ENCODE measurements around the gene ATXN8OS.
"Not testable (repeated sequence)": the region's sequence is repeated elsewhere in the genome, so short reads cannot be mapped to it uniquely, and the experiment has no call there.

ATXN8OS gene

DNA sequence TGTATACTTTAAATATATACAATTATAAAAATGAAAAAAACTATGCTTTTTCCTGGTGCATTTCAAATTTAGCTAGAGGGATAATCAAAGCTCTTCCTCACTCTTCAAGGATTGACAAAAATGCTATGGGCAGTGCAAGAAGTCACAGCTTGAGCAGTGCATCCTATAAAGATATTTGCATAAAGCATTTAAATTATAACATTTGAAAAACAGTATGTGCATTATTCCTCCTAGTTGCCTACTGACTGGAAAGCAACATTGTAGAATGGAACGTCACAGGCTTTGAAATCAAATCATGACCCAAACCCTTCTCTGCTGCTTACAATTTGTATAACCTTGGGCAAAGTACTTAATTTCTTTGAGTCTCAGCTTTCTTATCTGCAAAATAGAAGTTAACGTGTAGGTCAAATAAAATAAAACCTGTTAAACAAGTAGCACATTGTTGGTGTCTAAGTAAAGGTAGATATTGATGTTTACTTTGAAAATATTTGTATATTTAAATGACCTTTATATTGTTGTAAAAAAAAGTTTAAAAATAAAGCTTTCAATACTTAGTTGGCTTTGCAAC is 9.8 kb downstream of the ATXN8OS start:
- H3K79me2 ChIP-seq (ENCODE audit: insufficient read depth, low read length) = no peaks in the 10 kb centered on the region
- H3K27me3 ChIP-seq (ENCODE audit: insufficient read depth, low read length, poor library complexity, severe bottlenecking) = no peaks in the 10 kb centered on the region
- no peak for TF ChIP-seq EZH2phosphoT487 (IDR thresholded peaks at IDR 0.05; ENCODE audit: borderline replicate concordance)
- TF ChIP-seq, protein P1, sequence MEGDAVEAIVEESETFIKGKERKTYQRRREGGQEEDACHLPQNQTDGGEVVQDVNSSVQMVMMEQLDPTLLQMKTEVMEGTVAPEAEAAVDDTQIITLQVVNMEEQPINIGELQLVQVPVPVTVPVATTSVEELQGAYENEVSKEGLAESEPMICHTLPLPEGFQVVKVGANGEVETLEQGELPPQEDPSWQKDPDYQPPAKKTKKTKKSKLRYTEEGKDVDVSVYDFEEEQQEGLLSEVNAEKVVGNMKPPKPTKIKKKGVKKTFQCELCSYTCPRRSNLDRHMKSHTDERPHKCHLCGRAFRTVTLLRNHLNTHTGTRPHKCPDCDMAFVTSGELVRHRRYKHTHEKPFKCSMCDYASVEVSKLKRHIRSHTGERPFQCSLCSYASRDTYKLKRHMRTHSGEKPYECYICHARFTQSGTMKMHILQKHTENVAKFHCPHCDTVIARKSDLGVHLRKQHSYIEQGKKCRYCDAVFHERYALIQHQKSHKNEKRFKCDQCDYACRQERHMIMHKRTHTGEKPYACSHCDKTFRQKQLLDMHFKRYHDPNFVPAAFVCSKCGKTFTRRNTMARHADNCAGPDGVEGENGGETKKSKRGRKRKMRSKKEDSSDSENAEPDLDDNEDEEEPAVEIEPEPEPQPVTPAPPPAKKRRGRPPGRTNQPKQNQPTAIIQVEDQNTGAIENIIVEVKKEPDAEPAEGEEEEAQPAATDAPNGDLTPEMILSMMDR (conservative IDR thresholded peaks at IDR 0.05; ENCODE audit: low read length) = no peak
- H3K9me2 ChIP-seq (replicated peaks; ENCODE audit: low read depth, low read length) = no peaks in the 10 kb centered on the region; the same call in 1 of the 2 replicates
- H3K4me3 ChIP-seq (ENCODE audit: low read length, poor library complexity, severe bottlenecking) = no peak overlapping the region
- no peaks in the 10 kb centered on the region for H3K4me1 ChIP-seq (ENCODE audit: insufficient read depth, low read length, poor library complexity, severe bottlenecking)
- H3F3A ChIP-seq (ENCODE audit: low read depth) = no peaks in the 10 kb centered on the region
- H3K36me3 ChIP-seq (ENCODE audit: insufficient read depth, low read length) = no peaks in the 10 kb centered on the region
- H3K4me2 ChIP-seq (ENCODE audit: low read depth, low read length, poor library complexity, severe bottlenecking) = no peak overlapping the region
- no peak overlapping the region for H2AFZ ChIP-seq (ENCODE audit: low read length)
- H3K9ac ChIP-seq (ENCODE audit: low read depth, low read length, poor library complexity, severe bottlenecking) = no peak overlapping the region
- no peaks in the 10 kb centered on the region for H4K20me1 ChIP-seq (ENCODE audit: insufficient read depth, low read length, poor library complexity, severe bottlenecking)
- no peaks in the 10 kb centered on the region for H3K9me3 ChIP-seq (ENCODE audit: insufficient read depth, low read depth, low read length)

DNA sequence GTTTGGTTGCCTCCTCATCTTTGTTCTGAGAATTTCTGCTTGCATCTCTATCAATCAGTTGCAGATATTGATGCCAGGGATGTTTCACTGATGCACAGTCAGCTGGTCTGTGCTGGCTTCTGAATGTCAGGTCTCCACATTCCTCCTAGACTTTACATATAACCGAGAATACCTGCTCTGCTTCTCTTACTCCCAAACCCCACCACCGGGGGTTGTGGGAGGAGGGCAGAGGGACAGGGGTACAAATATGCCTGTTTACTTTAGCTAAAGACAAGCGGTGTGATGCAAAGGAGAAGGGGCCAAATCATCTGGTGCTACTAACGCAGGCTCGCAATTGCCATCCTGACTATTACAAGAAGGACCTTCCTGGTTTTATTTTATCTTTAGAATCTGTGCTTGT is 18.1 kb downstream of the ATXN8OS start:
- TF ChIP-seq, protein P1 (conservative IDR thresholded peaks at IDR 0.05; ENCODE audit: low read length) = no peak
- TF ChIP-seq EZH2phosphoT487 (IDR thresholded peaks at IDR 0.05; ENCODE audit: borderline replicate concordance) = no peak
- H2AFZ ChIP-seq (ENCODE audit: low read length) = no peak overlapping the region
- H3F3A ChIP-seq (ENCODE audit: low read depth) = no peaks in the 10 kb centered on the region
- H3K4me3 ChIP-seq (ENCODE audit: low read length, poor library complexity, severe bottlenecking) = no peak overlapping the region
- H3K9me3 ChIP-seq (ENCODE audit: insufficient read depth, low read depth, low read length) = no peaks in the 10 kb centered on the region
- no peaks in the 10 kb centered on the region for H3K9me2 ChIP-seq (replicated peaks; ENCODE audit: low read depth, low read length)
- H3K9ac ChIP-seq (ENCODE audit: low read depth, low read length, poor library complexity, severe bottlenecking) = no peak overlapping the region
- H3K79me2 ChIP-seq (ENCODE audit: insufficient read depth, low read length) = no peaks in the 10 kb centered on the region
- no peak overlapping the region for H3K4me2 ChIP-seq (ENCODE audit: low read depth, low read length, poor library complexity, severe bottlenecking)
- no peaks in the 10 kb centered on the region for H3K36me3 ChIP-seq (ENCODE audit: insufficient read depth, low read length)
- H3K4me1 ChIP-seq (ENCODE audit: insufficient read depth, low read length, poor library complexity, severe bottlenecking) = no peaks in the 10 kb centered on the region
- H3K27me3 ChIP-seq (ENCODE audit: insufficient read depth, low read length, poor library complexity, severe bottlenecking) = no peaks in the 10 kb centered on the region
- no peaks in the 10 kb centered on the region for H4K20me1 ChIP-seq (ENCODE audit: insufficient read depth, low read length, poor library complexity, severe bottlenecking)

GRCh38 chr13:70128098-70128497 is 20.5 kb downstream of the ATXN8OS start:
- H3K79me2 ChIP-seq (ENCODE audit: insufficient read depth, low read length) = no peaks in the 10 kb centered on the region

GRCh38 chr13:70142658-70143057 is 35.0 kb downstream of the ATXN8OS start:
- not testable (repeated sequence) for H3K36me3 ChIP-seq (ENCODE audit: insufficient read depth, low read length); H3F3A ChIP-seq (ENCODE audit: low read depth); H3K79me2 ChIP-seq (ENCODE audit: insufficient read depth, low read length); H3K9me2 ChIP-seq (replicated peaks; ENCODE audit: low read depth, low read length); H2AFZ ChIP-seq (ENCODE audit: low read length); H3K9me3 ChIP-seq (ENCODE audit: insufficient read depth, low read depth, low read length); H3K4me3 ChIP-seq (ENCODE audit: low read length, poor library complexity, severe bottlenecking); H3K9ac ChIP-seq (ENCODE audit: low read depth, low read length, poor library complexity, severe bottlenecking); H3K4me1 ChIP-seq (ENCODE audit: insufficient read depth, low read length, poor library complexity, severe bottlenecking); H3K27me3 ChIP-seq (ENCODE audit: insufficient read depth, low read length, poor library complexity, severe bottlenecking); H3K4me2 ChIP-seq (ENCODE audit: low read depth, low read length, poor library complexity, severe bottlenecking); H4K20me1 ChIP-seq (ENCODE audit: insufficient read depth, low read length, poor library complexity, severe bottlenecking)

More at GRCh38 chr13:70128098-70128497, 20.5 kb downstream of the ATXN8OS start:
- TF ChIP-seq, protein P1 (conservative IDR thresholded peaks at IDR 0.05; ENCODE audit: low read length) = no peak
- TF ChIP-seq EZH2phosphoT487 (IDR thresholded peaks at IDR 0.05; ENCODE audit: borderline replicate concordance) = no peak
- H3F3A ChIP-seq (ENCODE audit: low read depth) = no peaks in the 10 kb centered on the region
- no peaks in the 10 kb centered on the region for H4K20me1 ChIP-seq (ENCODE audit: insufficient read depth, low read length, poor library complexity, severe bottlenecking)
- H3K4me2 ChIP-seq (ENCODE audit: low read depth, low read length, poor library complexity, severe bottlenecking) = no peak overlapping the region
- no peak overlapping the region for H3K4me3 ChIP-seq (ENCODE audit: low read length, poor library complexity, severe bottlenecking)
- no peaks in the 10 kb centered on the region for H3K27me3 ChIP-seq (ENCODE audit: insufficient read depth, low read length, poor library complexity, severe bottlenecking)
- H3K4me1 ChIP-seq (ENCODE audit: insufficient read depth, low read length, poor library complexity, severe bottlenecking) = no peaks in the 10 kb centered on the region
- no peaks in the 10 kb centered on the region for H3K9me3 ChIP-seq (ENCODE audit: insufficient read depth, low read depth, low read length)
- H2AFZ ChIP-seq (ENCODE audit: low read length) = no peak overlapping the region
- no peak overlapping the region for H3K9ac ChIP-seq (ENCODE audit: low read depth, low read length, poor library complexity, severe bottlenecking)
- H3K9me2 ChIP-seq (replicated peaks; ENCODE audit: low read depth, low read length) = no peaks in the 10 kb centered on the region
- H3K36me3 ChIP-seq (ENCODE audit: insufficient read depth, low read length) = no peaks in the 10 kb centered on the region
